ENCODE data around the gene KATNB1.
"Not testable (repeated sequence)": the region's sequence is repeated elsewhere in the genome, so short reads cannot be mapped to it uniquely, and the experiment has no call there.

The KATNB1 gene

DNA sequence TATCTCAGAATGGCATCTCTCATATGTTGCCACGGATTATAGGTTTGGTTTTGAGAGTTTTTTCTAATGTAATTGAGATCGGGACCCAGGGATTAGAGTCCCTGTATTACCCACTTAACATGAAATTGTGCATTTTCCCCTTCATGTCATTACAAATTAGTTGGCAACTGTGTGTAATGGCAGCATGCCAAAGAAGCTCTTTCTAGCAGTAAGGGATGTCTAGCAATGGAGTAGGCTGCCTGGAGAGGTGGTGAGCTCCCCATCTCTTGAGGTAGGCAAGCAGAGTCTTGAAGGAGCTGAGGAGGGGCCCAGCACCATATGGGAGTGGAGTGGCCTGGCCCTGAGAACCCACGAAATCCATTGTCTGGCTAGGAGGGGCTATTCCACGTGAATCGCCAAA is 10.0 kb upstream of the KATNB1 start:
- TF ChIP-seq, protein P1, sequence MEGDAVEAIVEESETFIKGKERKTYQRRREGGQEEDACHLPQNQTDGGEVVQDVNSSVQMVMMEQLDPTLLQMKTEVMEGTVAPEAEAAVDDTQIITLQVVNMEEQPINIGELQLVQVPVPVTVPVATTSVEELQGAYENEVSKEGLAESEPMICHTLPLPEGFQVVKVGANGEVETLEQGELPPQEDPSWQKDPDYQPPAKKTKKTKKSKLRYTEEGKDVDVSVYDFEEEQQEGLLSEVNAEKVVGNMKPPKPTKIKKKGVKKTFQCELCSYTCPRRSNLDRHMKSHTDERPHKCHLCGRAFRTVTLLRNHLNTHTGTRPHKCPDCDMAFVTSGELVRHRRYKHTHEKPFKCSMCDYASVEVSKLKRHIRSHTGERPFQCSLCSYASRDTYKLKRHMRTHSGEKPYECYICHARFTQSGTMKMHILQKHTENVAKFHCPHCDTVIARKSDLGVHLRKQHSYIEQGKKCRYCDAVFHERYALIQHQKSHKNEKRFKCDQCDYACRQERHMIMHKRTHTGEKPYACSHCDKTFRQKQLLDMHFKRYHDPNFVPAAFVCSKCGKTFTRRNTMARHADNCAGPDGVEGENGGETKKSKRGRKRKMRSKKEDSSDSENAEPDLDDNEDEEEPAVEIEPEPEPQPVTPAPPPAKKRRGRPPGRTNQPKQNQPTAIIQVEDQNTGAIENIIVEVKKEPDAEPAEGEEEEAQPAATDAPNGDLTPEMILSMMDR (IDR thresholded peaks at IDR 0.05; ENCODE audit: borderline replicate concordance, insufficient read depth, low read depth, low read length): no peak
- no peak overlapping the region for H3K4me3 ChIP-seq (ENCODE audit: low read depth, low read length)

DNA sequence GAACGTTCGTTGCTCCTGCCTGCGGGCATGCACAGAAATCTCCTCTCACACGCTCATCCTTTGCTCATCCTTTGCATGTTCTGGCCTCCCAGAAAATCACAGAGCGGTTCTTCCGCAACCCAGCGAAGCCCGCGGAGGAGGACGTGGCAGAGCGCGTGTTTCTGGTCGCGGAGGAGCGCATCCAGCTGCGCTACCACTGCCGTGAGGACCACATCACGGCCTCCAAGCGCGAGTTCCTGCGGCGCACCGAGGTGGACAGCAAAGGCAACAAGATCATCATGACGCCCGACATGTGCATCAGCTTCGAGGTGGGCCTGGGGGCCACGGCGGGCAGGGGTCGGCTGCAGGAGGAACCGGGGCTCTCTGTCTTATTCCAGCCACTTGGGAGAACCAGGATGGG is 9.6 kb upstream of the KATNB1 start:
- TF ChIP-seq, protein P1 (IDR thresholded peaks at IDR 0.05; ENCODE audit: borderline replicate concordance, insufficient read depth, low read depth, low read length): no peak
- H3K4me3 ChIP-seq (ENCODE audit: low read depth, low read length): no peak overlapping the region

DNA sequence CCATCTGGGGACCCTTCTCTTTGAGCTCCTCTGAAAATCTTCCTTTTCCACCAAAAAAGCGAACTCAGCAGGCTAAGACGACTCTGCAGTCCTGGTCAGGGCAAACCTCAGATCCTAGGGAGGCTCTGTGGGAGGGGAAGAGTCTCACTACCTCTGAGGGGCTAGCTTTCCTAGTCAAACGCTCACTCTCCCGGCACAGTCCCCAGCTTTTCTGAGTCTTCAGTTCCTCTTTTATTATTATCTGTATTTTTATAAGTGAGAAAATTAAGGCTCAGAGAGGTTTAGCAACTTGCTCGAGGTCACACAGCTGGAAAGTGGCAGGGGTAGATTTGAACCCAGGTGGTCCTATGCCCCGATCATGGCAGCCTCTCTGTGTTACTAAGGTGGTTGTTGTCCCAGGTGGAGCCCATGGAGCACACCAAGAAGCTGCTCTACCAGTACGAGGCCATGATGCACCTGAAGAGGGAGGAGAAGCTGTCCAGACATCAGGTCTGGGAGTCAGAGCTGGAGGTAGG is 9.1 kb upstream of the KATNB1 start:
- TF ChIP-seq, protein P1 (IDR thresholded peaks at IDR 0.05; ENCODE audit: borderline replicate concordance, insufficient read depth, low read depth, low read length): no peak
- no peak overlapping the region for H3K4me3 ChIP-seq (ENCODE audit: low read depth, low read length)

DNA sequence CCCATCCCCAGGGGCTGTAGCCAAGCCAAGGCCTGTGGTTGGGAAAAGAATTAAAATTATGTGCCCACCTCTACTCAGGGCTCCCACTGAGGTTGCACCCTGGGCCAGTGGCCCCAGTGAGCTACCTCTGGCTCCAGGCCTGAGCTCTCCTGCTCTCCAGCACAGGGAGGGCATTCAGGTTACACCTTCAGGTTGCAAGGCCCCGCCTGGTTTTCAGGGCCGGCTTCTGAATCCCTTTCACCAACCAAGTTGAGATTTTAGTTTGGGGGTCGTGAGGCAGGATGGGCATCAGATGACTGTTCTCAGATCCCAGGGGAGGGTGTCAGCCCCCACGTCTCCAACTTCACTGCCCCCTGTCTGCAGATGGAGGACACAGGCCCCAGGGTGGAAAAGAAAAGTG is 8.0 kb upstream of the KATNB1 start:
- TF ChIP-seq, protein P1 (IDR thresholded peaks at IDR 0.05; ENCODE audit: borderline replicate concordance, insufficient read depth, low read depth, low read length): no peak
- H3K4me3 ChIP-seq (ENCODE audit: low read depth, low read length): no peak overlapping the region

DNA sequence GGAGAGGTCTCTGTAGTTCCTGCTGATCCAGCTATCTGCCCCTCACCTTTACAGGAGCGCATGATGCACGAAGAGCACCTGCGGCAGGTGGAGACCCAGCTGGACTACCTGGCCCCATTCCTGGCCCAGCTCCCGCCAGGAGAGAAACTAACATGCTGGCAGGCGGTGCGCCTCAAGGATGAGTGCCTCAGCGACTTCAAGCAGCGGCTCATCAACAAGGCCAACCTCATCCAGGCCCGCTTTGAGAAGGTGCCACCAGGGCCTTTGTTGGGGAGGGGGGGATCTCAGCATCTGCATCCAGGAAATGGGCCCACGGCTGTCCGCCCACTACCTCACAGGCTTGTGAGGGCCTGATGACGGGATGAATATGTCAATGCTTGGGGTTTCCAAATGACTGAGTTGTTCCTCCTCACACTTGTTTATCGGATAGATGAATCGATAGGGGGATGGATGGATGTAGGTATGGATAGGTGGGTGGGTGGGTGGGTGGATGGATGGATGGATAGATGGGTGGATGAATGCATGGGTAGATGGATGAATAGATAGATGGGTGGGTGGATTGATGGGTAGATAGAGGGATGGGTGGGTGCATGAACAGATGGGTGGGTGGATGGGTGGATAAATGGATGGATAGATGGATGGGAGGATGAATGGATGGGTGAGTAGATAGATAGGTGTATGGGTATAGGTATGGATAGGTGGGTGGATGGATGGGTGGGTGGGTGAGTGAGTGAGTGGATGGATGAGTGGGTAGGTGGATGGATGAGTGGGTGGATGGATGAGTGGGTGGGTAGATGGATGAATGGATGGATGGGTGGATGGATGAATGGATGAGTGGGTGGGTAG is 7.0 kb upstream of the KATNB1 start:
- no peak overlapping the region for H3K4me3 ChIP-seq (ENCODE audit: low read depth, low read length)
- TF ChIP-seq, protein P1 (IDR thresholded peaks at IDR 0.05; ENCODE audit: borderline replicate concordance, insufficient read depth, low read depth, low read length): no peak

DNA sequence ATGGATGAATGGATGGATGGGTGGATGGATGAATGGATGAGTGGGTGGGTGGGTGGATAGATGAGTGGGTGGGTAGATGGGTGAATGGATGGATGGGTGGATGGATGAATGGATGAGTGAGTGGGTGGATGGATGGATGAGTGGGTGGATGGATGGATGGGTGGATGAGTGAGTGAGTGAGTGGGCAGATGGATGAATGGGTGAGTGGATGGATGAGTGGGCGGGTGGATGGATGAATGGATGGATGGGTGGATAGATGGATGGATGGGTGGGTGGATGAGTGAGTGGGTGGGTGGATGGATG is 6.4 kb upstream of the KATNB1 start:
- TF ChIP-seq, protein P1 (IDR thresholded peaks at IDR 0.05; ENCODE audit: borderline replicate concordance, insufficient read depth, low read depth, low read length): no peak
- no peak overlapping the region for H3K4me3 ChIP-seq (ENCODE audit: low read depth, low read length)

DNA sequence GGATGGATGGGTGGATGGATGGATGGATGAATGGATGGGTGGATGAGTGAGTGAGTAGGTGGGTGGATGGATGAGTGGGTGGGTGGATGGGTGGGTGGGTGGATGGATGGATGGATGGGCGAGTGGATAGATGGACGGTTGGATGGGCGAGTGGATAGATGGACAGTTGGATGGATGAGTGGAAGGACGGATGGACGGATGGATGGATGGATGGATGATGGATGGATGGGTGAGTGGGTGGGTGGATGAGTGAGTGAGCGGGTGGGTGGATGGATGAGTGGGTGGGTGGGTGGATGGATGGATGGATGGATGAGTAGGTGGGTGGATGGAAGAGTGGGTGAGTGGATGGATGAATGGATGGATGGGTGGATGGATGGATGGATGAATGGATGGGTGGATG is 5.7 kb upstream of the KATNB1 start:
- not testable (repeated sequence) for H3K4me3 ChIP-seq (ENCODE audit: low read depth, low read length)
